Endometrium (tissue), 2 donors: ENCODE data around the gene RAB7B.

Experiments used
- FAIRE-seq: peaks from 2 replicates; lab custom pipeline; 2012; peaks lifted over from hg19 to GRCh38; lab: Jason Lieb, UNC
- donor health status: control.
- donor health status: control.

The RAB7B gene

DNA sequence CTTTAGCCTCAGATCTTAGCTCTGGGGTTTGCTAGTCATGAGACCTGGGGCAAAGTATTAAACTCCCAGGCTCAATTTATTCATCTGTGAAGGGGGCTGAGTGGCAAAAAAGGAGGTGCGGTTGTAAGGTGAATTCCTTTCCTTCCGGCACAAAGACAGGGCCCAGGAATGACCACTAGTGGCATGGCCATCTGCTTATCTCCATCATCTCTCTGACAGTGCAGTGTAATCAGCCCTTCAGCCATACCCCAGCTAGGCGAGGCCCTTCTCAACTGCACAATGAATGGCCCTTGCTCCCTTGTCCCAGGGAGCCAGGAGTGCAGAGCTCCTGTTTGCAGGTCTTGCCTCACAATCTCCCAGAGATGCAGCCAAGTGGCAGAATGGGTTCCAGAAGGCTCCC lies 54.3 kb downstream of the RAB7B start:
- FAIRE-seq: no peak

DNA sequence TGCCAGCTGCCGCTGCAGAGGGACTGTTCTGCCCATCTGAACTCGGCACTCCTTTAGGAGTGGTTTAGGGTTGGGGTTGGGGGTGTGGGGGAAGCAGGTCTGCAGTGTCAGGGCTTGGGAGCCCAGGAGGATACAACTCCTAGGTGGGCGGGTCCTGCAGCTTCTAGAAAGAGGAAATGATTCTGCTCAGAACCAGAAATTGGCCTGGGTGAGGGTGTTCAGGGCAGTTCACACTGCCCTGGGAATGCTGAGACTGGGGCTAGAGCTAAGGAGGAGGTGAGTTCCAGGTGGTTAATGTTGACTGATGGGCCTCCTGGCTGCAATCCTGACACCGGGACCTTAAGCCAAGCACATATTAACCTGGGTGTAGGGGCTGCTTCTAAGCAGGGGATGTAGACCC lies 55.2 kb downstream of the RAB7B start:
- no peak for FAIRE-seq

DNA sequence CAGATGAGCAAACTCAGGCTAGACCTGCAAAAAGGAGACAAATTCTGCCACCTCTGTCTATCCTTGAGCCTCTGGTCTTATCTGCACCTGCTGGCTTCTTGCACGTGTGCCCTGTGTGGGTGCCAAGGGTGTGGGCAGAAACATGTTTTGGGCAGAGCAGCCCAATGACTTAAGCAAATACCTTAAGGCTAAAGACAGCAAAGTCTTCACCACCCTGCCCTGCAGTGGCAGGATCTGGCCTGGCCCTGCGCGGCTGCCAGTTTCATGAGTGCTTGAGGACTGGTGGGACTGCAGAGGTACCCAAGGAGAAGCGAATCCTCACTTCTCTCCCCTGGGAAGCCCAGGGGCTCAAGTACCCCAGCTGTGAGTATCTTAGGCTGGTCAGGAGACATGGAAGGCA lies 56.2 kb downstream of the RAB7B start:
- no peak for FAIRE-seq

DNA sequence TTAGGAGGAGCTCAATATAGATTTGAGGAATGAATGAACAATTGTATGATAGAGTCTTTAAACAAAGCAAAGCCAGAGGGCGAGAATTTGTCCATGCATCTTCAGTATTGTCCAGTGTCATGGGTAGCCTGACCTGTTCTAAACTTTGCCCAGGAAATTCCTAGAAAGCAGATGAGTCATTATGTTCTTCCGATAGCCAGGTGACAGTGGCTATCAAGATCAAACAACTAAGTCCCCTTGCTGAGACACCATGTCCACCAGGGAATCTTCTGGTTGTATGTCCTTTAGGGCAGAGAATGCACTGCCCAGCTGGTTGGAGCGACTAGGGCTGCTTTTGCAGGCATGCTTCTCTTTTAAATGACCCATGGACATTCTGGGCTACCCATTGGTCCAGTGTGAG lies 58.1 kb downstream of the RAB7B start:
- FAIRE-seq: no peak

DNA sequence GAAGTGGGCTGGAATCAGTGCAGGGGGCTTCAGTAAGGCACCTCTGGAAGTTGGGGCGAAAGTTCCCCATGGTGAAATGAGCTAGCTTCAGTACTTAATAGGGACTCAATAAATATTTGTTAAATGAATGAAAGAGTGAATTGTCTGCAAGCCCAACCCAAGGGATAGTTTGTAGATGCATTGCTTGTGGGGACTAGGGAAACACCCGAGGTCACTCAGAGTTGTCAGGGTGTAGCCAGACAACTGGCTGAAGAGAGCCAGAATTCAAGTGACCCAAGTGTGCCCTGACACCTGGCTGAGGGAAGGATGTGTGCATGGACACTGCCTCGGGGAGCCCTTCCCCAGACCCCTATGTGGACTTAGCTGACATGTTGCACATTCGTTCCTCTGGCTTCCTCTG lies 58.7 kb downstream of the RAB7B start:
- no peak for FAIRE-seq

DNA sequence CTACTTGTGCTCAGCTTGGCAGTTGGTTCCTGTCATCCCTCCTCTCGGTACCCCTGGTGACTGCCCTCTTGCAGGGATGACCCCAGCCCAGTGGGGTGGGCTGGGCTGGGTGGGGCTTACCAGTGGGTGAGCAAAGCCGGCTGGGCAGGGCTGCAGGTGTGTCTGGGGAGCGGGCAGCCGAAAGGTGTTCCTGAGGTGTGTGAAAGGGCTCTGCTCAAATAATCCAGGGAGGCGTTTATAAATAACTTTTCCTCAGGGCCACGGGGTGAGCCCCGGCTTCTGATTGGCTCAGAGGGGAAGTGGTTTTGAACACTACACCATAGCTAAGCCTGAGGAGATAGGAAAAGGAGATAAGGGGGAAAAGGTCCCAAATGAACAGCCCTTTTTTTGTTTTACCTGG lies 60.0 kb downstream of the RAB7B start, which contains the start of gene SLC26A9:
TSS of gene SLC26A9 (minus strand) at position 212 of the 400 bp plus-strand sequence. CDS start 7,636 bp downstream, outside the sequence.
- FAIRE-seq: no peak

DNA sequence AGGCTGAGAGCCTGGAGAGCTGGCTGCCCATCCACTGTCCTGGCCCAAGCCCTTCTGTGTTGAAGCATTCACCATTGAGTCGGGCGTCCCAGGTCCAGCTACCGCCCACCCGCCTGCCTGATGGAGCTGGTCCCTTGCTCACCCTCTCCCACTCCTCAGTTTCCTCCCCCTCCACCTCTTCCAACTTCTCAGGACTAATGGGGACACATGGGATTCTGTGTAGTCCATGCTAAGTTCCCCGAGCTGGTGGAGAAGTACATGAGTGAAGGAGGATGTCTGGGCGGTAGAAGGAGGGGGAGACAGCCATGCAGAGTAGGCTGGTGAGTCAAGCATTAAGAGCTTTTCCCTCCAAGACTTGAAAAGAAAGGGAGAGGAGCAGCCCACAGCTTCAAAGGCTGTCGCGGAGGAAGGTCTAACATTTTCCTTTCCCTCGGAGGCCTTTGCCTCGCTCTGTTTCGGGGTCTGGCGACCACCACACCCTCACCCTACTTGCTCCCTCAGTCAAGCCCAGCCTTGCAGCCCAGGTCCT lies 60.5 kb downstream of the RAB7B start:
- no peak for FAIRE-seq

DNA sequence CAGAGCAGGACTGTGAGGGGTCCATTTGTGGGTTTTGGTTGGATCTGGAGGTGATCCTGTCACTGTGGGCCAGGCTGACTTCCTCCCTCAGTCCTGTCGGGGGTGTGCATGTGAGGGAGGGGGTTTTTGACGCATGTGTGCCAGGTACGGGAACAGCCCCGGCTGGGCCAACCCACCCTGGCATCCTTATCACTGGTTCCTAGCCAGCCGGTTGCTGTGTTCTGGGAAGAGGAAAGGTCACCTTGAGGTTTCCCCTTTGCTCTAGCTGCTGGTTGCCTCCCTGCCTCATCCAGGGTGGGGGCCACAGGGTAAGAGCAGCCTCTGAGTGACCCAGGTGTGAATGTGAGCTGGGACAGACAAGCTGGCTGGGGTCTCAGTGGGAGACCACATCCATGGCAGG lies 62.5 kb downstream of the RAB7B start:
- no peak for FAIRE-seq

DNA sequence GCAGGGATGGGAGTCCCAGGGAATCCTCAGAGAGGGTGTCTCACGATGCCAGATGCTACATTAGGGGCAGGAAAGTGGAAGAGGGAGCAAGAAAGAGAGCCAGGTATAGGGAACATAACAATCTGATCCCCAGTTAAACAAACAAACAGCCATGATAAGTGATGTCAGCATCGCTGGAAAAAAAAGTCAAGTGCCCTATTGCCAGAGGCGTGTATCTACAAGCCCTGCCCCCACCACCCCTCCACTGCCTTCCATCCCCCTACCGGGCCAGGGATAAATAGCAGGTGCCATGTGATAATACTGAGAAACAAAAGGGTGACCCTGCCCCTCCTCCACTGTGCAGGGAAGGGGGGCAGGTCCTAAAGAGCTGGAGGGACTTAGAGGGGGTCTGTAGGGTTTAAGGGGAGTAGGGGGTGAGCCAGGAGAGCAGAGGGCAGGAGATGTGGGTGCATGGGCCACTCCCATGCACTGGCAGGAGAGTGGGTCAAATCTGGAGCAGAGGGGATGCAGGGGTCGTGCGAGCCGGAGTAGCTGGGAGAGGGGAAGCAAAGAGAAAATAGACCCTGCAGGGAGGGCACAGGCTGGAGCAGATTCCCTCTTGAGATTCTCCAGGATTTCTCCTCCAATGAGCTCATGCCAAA lies 63.4 kb downstream of the RAB7B start:
- no peak for FAIRE-seq

DNA sequence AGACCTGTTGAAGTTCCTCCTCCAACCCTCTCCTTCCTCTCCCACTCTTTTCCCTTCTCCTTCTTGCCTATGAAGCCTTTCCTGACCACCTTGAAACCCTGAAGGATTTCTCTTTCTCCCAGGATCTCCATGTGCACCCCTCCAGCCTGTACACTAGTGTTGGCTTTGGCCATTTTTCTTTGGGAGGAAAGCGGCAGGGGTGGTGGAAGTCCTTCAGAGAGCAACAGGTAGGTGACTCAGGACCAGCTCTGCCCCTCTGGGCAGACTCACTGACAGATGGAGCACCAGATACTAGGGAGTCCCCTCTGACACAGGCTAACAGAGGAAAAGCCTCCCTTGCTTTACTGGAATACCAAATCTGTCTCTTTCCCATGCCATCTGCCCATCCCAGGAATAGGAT lies 64.5 kb downstream of the RAB7B start:
- FAIRE-seq: no peak

DNA sequence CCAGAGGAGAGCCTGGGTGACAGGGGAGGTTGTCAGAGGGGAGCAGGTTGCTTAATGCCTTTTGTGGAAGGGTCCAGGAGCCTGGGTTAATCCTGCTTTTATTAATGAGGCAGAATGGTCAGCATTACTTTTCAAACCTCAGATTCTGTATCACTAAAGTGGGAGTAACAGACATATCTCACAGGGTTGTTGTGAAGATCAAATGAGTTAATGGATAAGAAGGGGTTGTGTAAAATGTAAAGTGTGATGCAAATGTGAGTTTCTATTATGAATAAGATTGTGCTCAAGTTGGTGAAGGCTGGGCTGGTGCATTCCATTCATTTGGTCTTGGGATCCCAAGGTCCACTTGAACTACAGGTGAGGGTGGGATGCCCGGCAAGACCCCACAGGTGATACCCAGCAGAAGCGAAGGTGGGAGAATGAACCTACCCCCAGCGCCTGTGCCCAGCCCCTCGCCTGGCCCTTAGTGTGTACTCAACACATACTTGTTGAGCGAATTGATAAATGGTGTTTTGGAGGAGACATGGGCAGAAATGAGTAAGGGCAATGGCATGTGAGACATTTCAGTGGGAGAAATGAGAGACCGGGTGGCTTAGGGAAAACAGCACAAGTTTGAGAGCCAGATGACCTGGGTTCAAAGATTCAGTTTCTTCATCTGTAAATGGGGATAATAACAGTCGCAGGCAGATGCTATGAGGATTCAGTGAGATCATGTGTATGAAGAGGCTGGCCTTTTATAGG lies 66.2 kb downstream of the RAB7B start:
- no peak for FAIRE-seq

DNA sequence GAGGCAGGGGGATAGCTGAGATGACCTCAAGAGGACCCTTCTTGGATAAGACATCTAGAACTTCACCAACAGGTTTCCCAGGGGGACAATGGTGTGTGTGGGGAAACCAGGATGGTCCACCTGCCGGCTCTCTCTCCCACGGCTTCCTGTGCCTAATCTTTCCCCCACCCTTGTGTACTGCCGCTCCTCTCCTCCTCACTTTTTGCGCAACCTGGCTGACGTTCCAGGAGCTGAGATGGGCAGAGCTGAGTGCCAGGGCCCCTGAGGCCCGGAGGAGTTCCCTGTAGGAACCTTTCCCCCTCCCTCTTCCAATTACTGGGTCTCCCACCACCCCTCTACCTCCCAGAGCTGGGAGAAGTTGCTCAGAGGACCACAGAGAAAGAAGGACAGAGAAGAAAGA lies 66.9 kb downstream of the RAB7B start:
- no peak for FAIRE-seq

DNA sequence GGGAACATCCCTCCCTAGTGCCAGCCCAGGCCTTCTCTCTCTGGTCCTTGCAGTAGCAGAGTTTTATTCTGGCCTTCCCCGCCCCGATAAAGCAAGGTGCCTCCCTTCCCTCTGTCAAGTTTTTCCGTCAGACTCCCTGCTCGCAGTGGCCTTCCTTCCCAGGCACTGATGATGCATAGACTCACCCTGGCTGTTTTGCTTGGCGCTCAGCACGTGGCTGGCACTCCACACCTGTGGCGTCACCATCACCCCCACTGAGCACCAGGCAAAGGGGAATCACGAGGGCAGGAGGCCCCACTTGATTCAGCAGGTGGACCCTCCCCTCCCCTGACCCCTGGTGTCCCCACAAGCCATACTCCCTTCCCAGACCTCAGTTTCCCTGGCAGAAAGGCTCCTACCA lies 67.3 kb downstream of the RAB7B start:
- no peak for FAIRE-seq

DNA sequence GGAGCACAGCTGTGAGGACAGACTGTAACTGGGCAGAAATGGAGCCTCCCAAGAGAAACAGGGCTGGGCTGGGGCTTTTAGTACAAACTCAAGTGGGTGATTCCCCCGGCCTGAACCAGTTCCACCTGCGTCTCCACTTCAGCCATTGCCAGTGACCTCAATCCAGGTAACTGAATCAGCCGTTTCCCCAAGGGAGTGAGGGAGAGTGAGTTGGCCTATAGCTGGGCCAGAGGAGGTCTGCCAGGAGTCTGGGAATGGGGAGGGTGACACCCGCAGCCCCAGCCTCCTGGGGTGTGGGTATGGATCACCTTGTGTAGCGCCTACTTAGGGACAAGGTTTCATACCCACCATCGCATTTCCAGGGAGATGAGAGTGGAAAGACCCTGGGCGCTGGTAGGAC lies 68.4 kb downstream of the RAB7B start:
- no peak for FAIRE-seq

DNA sequence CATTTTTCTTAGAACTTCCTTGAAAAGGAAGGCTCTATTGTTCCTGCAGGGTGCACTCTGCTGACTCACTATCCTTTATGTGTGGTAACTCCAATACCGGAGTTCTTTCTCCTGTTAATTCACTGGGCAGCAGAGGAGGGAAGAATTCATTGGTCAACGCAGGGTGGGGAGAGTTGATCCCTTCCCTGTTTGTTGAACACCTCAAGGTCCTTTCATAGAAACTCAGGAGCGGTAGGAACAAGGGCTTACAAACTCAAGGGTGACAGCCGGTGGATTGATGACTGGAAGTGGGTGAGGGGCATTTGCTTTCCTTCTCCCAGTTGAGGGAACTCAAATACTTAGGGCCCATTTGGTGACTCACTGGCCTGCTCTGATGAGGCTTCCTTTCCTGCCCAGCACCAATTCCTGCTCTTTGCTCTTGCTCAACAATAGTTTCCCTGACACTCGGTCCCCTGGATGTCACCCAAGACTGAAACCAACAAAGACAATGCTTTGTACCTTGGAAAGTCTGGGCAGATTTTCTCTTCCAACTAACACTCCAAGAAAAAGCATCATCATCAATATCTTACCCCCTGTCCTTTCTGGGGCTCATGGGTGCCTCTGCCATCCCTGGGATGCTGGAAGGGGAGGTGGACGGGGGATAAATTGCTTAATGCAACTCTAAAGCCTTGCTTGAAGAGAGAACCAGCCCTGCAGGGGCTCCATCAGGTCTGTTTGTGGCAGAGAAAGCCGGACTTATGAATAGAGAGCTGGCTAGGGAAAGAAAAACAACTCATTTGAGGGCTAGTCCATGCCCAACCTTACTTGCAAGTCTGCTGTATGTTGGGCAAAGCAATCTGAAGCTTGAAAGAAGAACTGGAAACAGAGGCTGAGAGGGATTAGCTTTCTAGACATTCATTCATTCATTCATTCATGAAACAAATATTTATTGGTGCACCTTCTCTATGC lies 69.2 kb downstream of the RAB7B start:
- no peak for FAIRE-seq

DNA sequence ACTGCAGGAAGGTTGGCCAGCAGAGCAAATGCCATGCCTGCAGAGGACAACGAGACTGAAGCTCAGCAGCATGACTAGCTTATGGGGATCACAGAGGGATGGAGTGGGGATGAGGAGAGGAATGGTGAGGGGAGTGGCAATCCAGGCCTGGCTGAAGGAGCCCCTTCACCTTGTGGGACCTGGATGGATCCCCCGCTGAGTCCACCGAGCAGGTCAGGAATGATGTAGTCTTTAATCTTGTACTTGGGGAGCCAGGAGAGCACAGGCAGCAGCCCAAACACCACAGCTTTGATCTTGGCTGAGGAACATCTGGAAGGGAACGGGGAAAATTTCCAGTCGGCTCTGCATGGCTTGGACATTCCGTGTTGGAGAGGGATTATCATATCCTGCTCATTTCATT lies 70.4 kb downstream of the RAB7B start:
- no peak for FAIRE-seq

DNA sequence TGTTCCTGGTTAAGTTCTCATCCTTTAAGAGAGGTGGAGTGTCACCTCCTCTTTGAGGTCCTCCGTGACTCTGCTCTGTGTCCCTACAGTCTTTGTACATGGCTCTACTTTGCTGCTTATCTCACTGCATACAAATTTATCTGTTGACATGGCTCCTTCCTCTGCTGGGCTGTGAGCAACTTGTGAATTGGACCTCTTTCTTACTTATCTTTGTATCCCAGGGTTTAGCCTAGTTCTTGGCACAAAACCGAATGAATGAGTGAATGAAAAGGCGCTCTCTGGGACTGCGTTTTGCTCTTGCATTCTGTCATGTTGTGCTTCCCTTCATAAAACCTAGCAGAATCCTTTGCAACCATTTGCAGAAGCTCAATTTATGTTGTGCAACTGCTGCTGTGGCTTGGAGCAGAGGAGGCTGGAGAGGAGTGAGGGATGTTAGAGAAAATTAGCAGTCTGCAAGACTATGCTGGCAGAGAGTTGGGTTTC lies 72.4 kb downstream of the RAB7B start:
- no peak for FAIRE-seq

DNA sequence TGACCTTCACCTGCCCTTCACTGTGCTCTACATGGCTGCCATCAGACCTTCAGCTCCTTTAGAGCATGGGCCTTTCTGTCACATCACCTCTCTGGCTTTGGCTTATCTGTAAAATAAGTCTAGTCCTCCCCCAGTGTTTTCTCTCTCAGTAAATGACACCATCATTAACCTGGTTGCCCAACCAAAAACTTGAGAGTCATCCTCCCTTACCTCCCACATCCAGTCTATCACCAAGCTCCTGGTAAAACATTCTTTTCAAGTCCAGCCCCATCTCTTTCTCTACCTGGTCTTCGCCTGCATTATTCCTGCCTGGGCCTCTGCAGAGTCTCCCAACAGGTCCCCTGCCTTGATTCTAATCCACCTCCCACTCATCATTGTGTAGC lies 73.0 kb downstream of the RAB7B start:
- no peak for FAIRE-seq

DNA sequence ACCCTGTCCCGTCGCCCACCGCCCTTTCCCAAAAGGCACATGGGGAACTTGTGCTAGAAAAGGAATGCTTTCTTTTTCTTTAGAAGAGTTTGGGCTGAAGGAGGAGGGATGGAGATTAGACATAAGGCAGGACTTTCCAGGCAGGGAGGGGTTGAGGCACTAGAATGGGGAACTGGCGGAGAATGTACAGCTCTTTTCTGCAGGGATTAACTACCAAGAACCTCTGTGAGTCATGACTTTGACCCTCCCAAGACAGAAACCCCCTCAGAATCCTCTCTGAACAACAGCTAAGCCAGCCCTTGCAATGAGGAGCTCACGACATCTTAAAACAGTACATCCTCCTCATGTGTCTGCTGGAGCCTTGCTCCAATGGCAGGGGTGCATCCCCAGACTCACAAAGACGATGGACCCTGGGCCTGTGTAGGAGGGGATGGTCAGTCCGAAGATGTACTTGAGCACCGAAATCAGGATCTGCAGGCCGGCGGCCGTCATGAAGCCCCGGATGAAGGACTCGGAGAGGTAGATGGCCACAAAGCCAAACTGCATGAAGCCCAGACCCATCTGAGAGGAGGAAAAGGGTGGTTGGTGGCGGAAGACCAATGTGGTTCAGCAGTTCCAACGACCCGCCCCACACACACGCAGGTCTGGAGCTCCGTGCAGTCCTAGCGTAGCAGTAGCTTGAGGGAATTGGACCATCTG lies 73.5 kb downstream of the RAB7B start:
- FAIRE-seq: no peak

DNA sequence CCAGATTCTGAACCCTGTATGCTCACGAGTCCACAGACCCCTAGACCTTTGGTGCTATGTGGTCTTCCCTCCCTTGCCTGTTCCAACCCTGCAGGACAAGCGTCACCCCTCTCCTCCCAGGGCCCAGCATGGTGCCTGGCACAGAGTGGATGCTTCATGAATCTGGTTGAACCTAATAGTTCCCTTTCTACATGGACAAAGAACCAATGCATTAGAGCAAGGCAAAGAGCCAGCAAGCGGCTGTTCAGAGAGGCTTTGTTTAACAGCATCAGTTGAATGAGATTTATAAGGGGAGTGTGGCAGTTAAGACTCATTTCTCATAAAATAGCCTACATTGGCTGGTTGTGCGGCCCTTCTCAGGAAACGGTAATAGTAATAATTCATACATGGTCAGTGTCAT lies 74.9 kb downstream of the RAB7B start:
- FAIRE-seq: no peak

DNA sequence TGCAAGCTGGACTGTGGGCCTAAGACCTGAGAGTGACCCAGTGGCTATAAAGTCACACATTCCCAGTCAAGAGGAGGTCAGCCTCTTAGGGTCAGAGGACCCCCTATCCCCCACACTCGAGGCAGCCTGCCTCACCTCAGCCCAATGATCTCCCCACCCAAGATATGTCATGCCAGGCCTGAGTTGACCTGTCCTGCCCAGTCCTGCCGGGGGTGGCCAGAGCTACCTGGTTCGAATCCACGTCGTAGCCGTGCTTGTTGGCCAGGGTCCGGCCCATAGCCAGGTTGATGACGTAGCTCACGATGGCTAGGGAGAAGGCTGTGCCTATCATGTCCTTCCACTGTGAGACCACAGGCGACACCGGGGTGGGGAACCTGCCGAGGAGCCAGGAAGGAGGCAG lies 75.5 kb downstream of the RAB7B start:
- FAIRE-seq: no peak

DNA sequence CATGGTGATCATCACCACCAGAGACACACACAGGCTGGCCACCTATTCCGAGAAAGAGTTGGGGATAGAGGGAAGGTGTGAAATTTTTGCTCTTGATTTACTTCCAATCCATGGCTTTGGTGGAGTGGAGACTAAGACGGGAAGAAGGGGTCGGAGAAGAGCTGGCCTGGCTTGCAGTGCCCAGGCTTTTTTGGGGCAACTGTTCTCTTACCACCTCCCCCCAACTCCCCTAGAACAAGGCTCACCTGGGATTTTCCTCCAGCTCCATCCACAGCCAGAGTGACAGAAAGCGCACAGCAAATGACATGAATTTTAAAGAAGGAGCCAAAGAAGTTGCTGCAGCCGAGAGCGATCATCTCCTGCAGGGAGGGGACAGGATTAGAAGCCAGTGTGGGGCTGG lies 75.9 kb downstream of the RAB7B start:
- no peak for FAIRE-seq
